ENCODE measurements around the gene FAM171A1. TPM values are rescaled to one million over a fixed set of nuclear protein-coding genes. Genes with fewer than 3 reads are reported as not detected.
"Not testable (repeated sequence)": the region's sequence is repeated elsewhere in the genome, so short reads cannot be mapped to it uniquely, and the experiment has no call there.

The FAM171A1 gene
- total RNA-seq, 3 donors from 2014 or later, result 7.6 to 11.7 (median 9.5) TPM

DNA sequence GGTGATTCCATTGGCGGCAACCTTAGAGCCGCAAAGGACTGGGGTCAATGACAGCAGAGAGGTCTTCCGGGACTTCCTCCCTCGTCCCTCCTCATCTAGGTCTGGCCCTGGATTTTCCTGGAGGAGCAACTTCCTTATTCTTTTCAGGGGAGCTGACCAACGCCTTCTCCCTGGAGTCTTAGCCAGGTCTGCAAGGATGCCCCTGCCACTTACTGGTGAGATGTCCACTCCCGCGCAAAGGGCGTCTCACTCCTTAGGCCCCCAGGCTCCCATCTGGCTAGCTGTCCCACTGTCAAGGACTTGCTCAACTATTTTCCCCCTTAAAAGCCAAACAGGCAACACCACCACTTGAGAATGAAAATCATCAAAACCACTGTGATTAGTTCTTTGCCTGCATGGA, 160.6 kb downstream of the FAM171A1 start:
- intact Hi-C loops (cut with DNase I; ENCODE audit: low total_unique reads), result no loop called here
- no peaks in the 10 kb centered on the region for H3K9me3 ChIP-seq
- no peaks in the 10 kb centered on the region for H3K4me1 ChIP-seq
- H3K27ac ChIP-seq, result no peak overlapping the region
- H3K4me3 ChIP-seq, result no peak overlapping the region
- no peak for DNase-seq (ENCODE audit: low spot score in 2 of 2)
- no peaks in the 10 kb centered on the region for H3K36me3 ChIP-seq
- H3K27me3 ChIP-seq, result no peaks in the 10 kb centered on the region
- TF ChIP-seq POLR2AphosphoS5 (IDR thresholded peaks at IDR 0.05) (no peak), POLR2A (IDR thresholded peaks at IDR 0.05) (no peak)
- TF ChIP-seq, protein P1, sequence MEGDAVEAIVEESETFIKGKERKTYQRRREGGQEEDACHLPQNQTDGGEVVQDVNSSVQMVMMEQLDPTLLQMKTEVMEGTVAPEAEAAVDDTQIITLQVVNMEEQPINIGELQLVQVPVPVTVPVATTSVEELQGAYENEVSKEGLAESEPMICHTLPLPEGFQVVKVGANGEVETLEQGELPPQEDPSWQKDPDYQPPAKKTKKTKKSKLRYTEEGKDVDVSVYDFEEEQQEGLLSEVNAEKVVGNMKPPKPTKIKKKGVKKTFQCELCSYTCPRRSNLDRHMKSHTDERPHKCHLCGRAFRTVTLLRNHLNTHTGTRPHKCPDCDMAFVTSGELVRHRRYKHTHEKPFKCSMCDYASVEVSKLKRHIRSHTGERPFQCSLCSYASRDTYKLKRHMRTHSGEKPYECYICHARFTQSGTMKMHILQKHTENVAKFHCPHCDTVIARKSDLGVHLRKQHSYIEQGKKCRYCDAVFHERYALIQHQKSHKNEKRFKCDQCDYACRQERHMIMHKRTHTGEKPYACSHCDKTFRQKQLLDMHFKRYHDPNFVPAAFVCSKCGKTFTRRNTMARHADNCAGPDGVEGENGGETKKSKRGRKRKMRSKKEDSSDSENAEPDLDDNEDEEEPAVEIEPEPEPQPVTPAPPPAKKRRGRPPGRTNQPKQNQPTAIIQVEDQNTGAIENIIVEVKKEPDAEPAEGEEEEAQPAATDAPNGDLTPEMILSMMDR (IDR thresholded peaks at IDR 0.05), result no peak

DNA sequence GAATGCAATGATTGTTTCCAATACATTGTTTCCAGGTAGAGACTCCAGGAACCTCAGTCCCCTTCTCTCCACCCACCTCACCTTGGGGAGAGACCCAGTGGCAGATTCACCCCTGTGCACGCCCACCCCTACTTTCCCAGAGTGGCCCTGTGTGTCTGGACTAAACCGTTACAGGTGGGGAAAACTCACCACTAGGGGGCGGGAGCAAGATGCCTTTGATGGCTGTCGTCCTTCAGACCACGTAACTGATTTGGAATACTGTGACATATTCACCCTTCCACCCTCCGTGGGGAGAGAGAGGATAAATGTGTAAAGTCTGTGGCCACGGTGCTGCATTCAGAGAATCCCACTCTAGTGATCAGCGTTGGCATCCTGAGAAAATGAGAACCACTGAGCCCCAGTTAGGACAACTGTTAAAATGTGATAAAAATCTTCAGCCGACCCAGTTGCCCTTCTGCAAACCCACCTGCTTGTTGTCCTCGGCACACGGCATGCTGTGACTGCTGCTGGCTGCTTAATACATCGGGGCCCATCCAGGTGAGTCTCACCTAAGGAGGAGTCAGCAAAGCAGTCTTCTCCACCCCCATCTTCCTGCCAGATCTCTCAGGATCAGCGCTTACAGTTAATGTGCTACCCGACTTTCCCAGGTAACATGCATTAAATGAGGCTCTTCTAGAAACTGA, 161.1 kb downstream of the FAM171A1 start:
- Histone ChIP-seq H3K4me3 (peak overlapping the region in 1 of 3 donors; percentile 13), H3K27ac (no peak overlapping the region), H3K4me1 (no peaks in the 10 kb centered on the region), H3K36me3 (no peaks in the 10 kb centered on the region), H3K27me3 (no peaks in the 10 kb centered on the region), H3K9me3 (no peaks in the 10 kb centered on the region)
- no peak for TF ChIP-seq POLR2AphosphoS5 (IDR thresholded peaks at IDR 0.05)
- TF ChIP-seq, protein P1 (IDR thresholded peaks at IDR 0.05), result peak; percentile 64 to 70 (median 65)
- intact Hi-C loops (cut with DNase I; ENCODE audit: low total_unique reads), result no loop called here
- DNase-seq (ENCODE audit: low spot score in 2 of 2), result peak; percentile 56 to 70

DNA sequence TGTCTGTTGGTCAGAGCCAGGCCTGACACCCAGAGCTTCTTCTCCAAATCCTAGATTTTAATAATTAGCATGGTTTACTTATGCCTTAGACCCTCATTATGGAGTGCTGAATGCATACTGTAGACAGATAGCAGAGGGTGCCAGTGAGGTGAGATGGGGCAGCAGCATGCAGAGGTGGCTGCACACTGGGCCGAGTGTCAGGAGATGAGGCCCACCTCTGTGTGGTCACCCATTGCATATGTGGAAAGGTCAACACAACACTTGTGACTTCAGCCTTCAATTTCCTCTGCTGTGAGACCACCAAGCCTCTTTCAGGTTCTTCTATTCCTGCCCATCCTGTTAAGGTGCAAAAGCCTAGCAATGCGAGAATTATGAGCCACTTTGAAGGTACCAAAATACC, 162.9 kb downstream of the FAM171A1 start:
- Histone ChIP-seq H3K4me1 (no peaks in the 10 kb centered on the region), H3K4me3 (no peak overlapping the region), H3K9me3 (no peaks in the 10 kb centered on the region), H3K27ac (no peak overlapping the region), H3K36me3 (no peaks in the 10 kb centered on the region), H3K27me3 (no peaks in the 10 kb centered on the region)
- TF ChIP-seq POLR2A (IDR thresholded peaks at IDR 0.05) (no peak), POLR2AphosphoS5 (IDR thresholded peaks at IDR 0.05) (no peak)
- TF ChIP-seq, protein P1 (IDR thresholded peaks at IDR 0.05), result no peak
- no peak for DNase-seq (ENCODE audit: low spot score in 2 of 2)
- intact Hi-C loops (cut with DNase I; ENCODE audit: low total_unique reads), result no loop called here

DNA sequence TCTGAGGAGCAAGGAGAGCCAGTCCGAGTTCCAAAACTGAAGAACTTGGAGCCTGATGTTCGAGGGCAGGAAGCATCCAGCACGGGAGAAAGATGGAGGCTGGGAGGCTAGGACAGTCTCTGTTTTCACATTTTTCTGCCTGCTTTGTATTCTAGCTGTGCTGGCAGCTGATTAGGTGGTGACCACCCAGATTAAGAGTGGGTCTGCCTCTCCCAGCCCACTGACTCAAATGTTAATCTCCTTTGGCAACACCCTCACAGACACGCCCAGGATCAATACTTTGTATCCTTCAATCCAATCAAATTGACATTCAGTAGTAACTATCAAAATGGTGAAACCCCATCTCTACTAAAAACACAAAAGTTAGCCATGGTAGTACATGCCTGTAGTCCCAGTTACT, 163.7 kb downstream of the FAM171A1 start:
- H3K4me3 ChIP-seq; intact Hi-C loops (cut with DNase I; ENCODE audit: low total_unique reads); H3K9me3 ChIP-seq; H3K4me1 ChIP-seq; H3K27me3 ChIP-seq; H3K36me3 ChIP-seq; H3K27ac ChIP-seq; DNase-seq (ENCODE audit: low spot score in 2 of 2): not testable (repeated sequence)

GRCh38 chr10:15202639-15203038, 168.4 kb downstream of the FAM171A1 start:
- TF ChIP-seq POLR2AphosphoS5 (IDR thresholded peaks at IDR 0.05) (no peak), POLR2A (IDR thresholded peaks at IDR 0.05) (no peak)
- TF ChIP-seq, protein P1 (IDR thresholded peaks at IDR 0.05), result no peak
- DNase-seq (ENCODE audit: low spot score in 2 of 2), result no peak
- Histone ChIP-seq H3K4me3 (no peak overlapping the region), H3K4me1 (no peaks in the 10 kb centered on the region), H3K36me3 (no peaks in the 10 kb centered on the region), H3K27me3 (no peaks in the 10 kb centered on the region), H3K27ac (no peak overlapping the region), H3K9me3 (no peaks in the 10 kb centered on the region)
- intact Hi-C loops (cut with DNase I; ENCODE audit: low total_unique reads), result no loop called here

DNA sequence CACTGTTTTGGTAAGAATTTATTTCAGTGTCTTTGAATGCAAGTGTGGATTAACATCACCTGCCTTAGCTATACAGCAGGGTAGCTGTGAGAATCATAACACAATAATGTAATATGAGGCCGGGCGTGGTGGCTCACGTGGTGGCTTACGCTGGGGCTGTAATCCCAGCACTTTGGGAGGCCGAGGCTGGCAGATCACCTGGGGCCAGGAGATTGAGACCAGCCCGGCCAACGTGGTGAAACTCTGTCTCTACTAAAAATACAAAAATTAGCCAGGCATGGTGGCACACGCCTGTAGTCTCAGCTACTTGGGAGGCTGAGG, 168.8 kb downstream of the FAM171A1 start:
- DNase-seq (ENCODE audit: low spot score in 2 of 2); H3K27me3 ChIP-seq; H3K36me3 ChIP-seq; H3K4me3 ChIP-seq; H3K4me1 ChIP-seq; H3K9me3 ChIP-seq; H3K27ac ChIP-seq; intact Hi-C loops (cut with DNase I; ENCODE audit: low total_unique reads): not testable (repeated sequence)
